Measurements from ENCODE around the gene ELP4.

The ELP4 gene

DNA sequence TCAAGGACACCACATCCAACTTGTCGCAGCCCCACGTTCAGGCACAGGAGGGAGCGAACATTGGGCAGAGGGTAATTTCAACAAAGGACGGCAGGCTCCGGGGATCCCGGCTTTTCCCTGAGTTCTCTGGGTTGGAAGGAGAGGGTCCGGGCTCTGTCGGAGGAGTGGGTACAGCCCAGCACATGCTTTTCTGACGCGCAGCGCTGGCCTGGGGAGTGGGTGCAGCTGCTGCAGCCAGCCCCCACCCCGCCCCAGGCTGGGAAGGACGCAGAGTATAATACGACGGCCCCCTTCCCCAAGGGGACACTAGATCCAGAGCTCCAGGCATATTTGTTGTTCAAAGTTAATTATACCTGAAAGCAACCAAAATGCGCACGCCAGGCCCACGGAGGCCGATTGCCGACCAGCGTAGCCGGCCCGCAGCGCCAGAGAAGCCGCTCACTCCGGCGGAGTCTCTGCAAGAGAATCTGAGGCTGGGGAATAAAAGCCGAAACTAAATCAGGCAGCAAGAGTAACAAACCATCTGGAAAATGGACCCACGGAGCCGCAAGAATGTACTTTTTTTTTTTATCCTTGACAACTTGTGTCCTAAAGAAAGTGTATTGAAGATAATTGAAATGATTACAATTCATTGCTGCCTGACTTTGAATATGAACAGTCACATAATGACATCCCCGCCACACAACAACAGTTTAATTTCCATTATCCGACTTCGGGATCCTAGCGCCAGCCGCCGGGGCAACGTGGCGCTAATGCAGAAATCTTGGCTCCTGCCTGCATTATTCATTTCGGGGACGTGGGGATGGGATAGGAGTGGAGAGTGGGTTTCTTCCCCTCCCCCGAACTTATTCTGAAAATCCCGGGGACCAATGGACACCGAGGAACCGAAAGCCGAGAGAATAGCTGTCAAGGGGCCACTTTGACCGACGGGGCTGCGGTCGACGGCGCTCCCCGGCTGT lies 315.6 kb downstream of the ELP4 start:
- TF ChIP-seq, protein P1, sequence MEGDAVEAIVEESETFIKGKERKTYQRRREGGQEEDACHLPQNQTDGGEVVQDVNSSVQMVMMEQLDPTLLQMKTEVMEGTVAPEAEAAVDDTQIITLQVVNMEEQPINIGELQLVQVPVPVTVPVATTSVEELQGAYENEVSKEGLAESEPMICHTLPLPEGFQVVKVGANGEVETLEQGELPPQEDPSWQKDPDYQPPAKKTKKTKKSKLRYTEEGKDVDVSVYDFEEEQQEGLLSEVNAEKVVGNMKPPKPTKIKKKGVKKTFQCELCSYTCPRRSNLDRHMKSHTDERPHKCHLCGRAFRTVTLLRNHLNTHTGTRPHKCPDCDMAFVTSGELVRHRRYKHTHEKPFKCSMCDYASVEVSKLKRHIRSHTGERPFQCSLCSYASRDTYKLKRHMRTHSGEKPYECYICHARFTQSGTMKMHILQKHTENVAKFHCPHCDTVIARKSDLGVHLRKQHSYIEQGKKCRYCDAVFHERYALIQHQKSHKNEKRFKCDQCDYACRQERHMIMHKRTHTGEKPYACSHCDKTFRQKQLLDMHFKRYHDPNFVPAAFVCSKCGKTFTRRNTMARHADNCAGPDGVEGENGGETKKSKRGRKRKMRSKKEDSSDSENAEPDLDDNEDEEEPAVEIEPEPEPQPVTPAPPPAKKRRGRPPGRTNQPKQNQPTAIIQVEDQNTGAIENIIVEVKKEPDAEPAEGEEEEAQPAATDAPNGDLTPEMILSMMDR (conservative IDR thresholded peaks at IDR 0.05; ENCODE audit: low read depth, low read length), result no peak
- no peak for DNase-seq (ENCODE audit: low read depth)
- no peak overlapping the region for H3K4me3 ChIP-seq (ENCODE audit: low read depth, low read length)

DNA sequence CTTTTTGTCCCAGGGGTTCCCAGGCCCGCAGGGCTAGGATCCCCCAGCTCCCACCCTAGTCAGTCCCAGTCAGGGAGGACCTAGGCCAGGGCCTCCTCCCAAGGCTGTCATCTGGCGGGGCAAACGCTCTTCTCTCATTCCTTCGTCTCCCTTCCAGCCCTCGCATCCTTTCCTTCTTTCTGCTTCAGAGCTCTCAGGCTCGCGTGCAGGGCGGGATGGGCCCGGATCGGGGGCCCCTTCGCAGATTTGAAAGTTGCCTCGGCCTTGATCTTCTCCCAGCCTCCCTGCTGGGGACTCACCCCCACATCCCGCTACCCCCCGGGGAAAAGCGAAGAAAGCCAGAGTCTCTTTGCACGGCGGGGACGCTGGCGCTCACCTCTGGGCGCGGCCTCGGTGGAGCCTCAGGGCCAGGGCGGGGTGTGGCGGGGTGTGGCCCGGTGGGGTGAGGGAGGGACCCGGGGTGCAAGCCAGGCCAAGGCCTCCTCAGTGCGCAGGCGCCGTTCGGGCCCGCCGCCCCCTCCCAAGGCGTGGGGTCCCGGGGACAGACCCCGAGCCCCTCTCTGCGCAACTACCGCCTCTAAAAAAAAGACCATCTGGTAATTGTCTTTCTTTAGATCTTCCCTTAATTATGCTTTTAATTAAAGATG lies 316.4 kb downstream of the ELP4 start:
- no peak for DNase-seq (ENCODE audit: low read depth)
- TF ChIP-seq, protein P1 (conservative IDR thresholded peaks at IDR 0.05; ENCODE audit: low read depth, low read length), result no peak
- no peak overlapping the region for H3K4me3 ChIP-seq (ENCODE audit: low read depth, low read length)

DNA sequence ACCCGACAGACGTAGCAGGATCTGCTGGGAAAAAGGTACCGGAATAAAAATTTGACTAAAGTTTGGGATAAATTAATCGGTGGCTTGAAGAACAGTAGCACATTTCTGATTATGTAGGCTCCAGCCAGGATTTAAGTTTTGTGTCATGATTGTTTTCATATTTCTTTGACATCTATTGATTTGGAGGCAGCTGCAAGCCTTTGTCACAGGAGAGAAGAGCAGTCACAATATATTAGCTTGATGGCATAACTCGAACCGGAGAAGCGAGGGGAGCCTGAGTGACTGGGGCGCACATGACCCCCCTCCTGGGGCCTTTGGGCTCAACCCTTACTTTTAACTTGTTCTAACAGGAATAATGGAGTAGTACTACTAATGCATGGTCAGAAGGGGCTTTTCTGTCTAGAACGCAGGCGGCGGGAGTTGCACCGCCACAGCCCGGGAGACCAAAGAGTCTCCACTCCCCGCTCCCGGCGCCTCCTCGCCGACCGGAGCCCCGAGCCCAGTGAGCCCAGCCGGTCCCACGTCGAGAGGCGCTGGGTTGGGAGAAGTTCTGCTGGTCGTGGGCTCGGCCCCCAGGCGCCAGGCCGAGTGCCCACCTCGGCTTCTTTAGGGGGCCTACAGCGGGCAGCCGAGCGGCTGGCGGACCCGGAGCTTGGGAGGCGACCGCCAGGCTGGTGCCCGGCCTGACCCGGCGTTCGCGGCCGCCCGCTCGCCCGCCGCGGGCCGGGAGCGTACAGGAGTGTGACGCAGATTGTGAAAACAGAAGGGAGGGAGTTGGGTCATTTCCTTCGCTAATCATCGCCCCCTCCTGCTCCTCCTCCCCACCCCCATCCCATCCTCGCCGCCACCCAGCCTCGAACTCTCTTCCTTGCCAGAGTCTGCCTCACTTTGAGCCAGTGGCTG lies 317.2 kb downstream of the ELP4 start:
- H3K4me3 ChIP-seq (ENCODE audit: low read depth, low read length), result no peak overlapping the region
- TF ChIP-seq, protein P1 (conservative IDR thresholded peaks at IDR 0.05; ENCODE audit: low read depth, low read length), result no peak
- DNase-seq (ENCODE audit: low read depth), result no peak

DNA sequence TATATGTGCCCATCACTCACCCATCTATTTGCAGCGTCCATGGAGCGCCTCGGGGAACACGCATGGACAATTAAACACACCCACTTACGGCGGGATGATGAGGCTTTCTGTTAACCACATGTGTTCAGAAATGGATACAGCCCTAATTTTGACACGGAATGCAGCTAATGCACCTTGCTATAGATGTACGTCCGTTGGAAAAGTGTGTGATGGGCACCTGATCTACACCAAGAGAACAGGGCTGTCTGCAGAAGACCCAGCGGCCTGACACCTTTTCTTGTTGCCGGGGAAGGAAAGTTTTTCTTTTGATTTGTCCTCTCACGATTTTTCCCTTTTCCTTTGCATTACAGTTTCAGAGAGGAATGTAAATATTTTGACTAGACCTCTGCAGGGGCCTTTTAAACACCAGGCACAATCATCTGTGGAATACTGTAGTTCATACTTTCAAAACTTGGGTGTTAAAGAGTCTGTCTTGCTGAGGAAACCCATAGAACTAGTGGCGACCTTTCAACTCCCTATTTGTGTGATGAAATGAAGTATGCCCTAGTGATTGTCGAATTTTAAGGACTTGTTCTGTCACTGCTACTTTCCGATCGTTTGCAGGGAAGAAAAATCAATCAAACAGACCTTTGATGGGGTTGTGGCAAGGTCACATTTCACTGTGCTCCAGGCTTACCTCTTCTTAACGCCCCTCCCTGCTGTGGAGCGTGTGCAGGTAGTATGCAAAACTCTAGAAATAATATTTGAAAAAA lies 318.1 kb downstream of the ELP4 start:
- TF ChIP-seq, protein P1 (conservative IDR thresholded peaks at IDR 0.05; ENCODE audit: low read depth, low read length), result no peak
- H3K4me3 ChIP-seq (ENCODE audit: low read depth, low read length), result no peak overlapping the region

DNA sequence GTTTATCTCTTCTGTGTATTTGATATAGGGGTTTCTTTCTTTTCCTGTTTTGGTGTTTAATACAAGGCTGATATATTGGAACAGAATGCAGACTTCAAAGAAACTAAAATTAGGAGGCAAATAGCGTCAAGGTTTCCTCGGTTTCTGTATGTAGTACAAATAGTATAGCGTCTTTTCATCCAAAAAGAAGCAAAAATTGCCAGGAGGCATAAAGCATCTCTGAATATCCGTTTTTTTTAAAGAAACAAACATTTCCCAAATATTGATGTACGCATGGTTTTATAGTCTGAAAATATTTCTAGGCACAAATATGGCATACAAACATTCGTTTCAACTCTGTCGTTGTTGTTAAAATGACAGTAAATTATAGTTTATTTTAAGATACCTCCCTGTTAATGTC lies 318.6 kb downstream of the ELP4 start:
- no peak for DNase-seq (ENCODE audit: low read depth)
- H3K4me3 ChIP-seq (ENCODE audit: low read depth, low read length), result no peak overlapping the region
- TF ChIP-seq, protein P1 (conservative IDR thresholded peaks at IDR 0.05; ENCODE audit: low read depth, low read length), result no peak

More for the DNA sequence above, 318.1 kb downstream of the ELP4 start:
- DNase-seq (ENCODE audit: low read depth), result peak; percentile 35

DNA sequence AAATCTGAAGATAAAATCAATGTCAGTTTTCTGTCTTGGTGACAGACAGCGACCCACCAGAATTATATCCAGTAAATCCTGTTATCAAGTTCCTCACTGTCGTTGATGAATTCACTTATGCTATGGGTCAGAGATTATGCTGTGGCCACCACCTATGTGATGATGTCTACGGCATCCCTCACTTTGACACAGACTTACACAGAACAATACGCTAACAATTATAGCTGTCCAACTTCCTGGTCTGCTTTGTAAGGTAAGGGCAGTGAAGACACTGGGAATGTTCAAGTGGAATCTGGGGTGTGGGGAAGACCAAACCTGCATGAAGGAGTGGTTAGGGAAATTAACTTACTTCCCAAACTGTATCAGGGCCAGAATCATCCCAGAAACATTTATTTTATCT lies 320.8 kb downstream of the ELP4 start:
- no peak overlapping the region for H3K4me3 ChIP-seq (ENCODE audit: low read depth, low read length)
- DNase-seq (ENCODE audit: low read depth), result no peak
- TF ChIP-seq, protein P1 (conservative IDR thresholded peaks at IDR 0.05; ENCODE audit: low read depth, low read length), result no peak
